ENCODE measurements around the gene RPP14. TPM values are rescaled to one million over a fixed set of nuclear protein-coding genes. Genes with fewer than 3 reads are reported as not detected.
"Not testable (repeated sequence)": the region's sequence is repeated elsewhere in the genome, so short reads cannot be mapped to it uniquely, and the experiment has no call there.

The RPP14 gene
- total RNA-seq, 1 donor from 2014 or later: 20.3 TPM

- H3K4me3 ChIP-seq (ENCODE audit: low read depth, low read length): no peak overlapping the region
- no peak for TF ChIP-seq CTCF (IDR thresholded peaks at IDR 0.05; ENCODE audit: insufficient read depth, low read length, severe bottlenecking)
- FAIRE-seq: no peak
- H3K36me3 ChIP-seq (ENCODE audit: control insufficient read depth, insufficient read depth, low read length): peaks cover 1% of the 10 kb centered on the region
- no peak for DNase-seq (ENCODE audit: low read depth)
- H3K27me3 ChIP-seq (ENCODE audit: control insufficient read depth, insufficient read depth, low read length): no peaks in the 10 kb centered on the region
Observed at GRCh38 chr3:58288011-58288728, 17.9 kb upstream of the RPP14 start.

- not testable (repeated sequence) for H3K36me3 ChIP-seq (ENCODE audit: control insufficient read depth, insufficient read depth, low read length)
Observed at GRCh38 chr3:58288964-58289613, 17.0 kb upstream of the RPP14 start.

GRCh38 chr3:58290446-58290845, 15.6 kb upstream of the RPP14 start:
- not testable (repeated sequence) for FAIRE-seq; DNase-seq (ENCODE audit: low read depth)

More at GRCh38 chr3:58288964-58289613, 17.0 kb upstream of the RPP14 start:
- not testable (repeated sequence) for H3K27me3 ChIP-seq (ENCODE audit: control insufficient read depth, insufficient read depth, low read length); DNase-seq (ENCODE audit: low read depth); FAIRE-seq; H3K4me3 ChIP-seq (ENCODE audit: low read depth, low read length)

GRCh38 chr3:58291671-58292338, 14.2 kb upstream of the RPP14 start:
- no peaks in the 10 kb centered on the region for H3K36me3 ChIP-seq (ENCODE audit: control insufficient read depth, insufficient read depth, low read length)
- FAIRE-seq (no peak), DNase-seq (ENCODE audit: low read depth) (no peak)
- H3K4me3 ChIP-seq (ENCODE audit: low read depth, low read length): no peak overlapping the region
- H3K27me3 ChIP-seq (ENCODE audit: control insufficient read depth, insufficient read depth, low read length): no peaks in the 10 kb centered on the region
- TF ChIP-seq CTCF (IDR thresholded peaks at IDR 0.05; ENCODE audit: insufficient read depth, low read length, severe bottlenecking): no peak

More at GRCh38 chr3:58290446-58290845, 15.6 kb upstream of the RPP14 start:
- not testable (repeated sequence) for H3K27me3 ChIP-seq (ENCODE audit: control insufficient read depth, insufficient read depth, low read length); H3K4me3 ChIP-seq (ENCODE audit: low read depth, low read length); H3K36me3 ChIP-seq (ENCODE audit: control insufficient read depth, insufficient read depth, low read length)

GRCh38 chr3:58292866-58293265, 13.2 kb upstream of the RPP14 start:
- Histone ChIP-seq H3K27me3 (ENCODE audit: control insufficient read depth, insufficient read depth, low read length) (no peaks in the 10 kb centered on the region), H3K4me3 (ENCODE audit: low read depth, low read length) (no peak overlapping the region), H3K36me3 (ENCODE audit: control insufficient read depth, insufficient read depth, low read length) (no peaks in the 10 kb centered on the region)
- no peak for DNase-seq (ENCODE audit: low read depth)
- FAIRE-seq: no peak
- TF ChIP-seq CTCF (IDR thresholded peaks at IDR 0.05; ENCODE audit: insufficient read depth, low read length, severe bottlenecking): no peak

- H3K27me3 ChIP-seq (ENCODE audit: control insufficient read depth, insufficient read depth, low read length): no peaks in the 10 kb centered on the region
- DNase-seq (ENCODE audit: low read depth) (no peak), FAIRE-seq (no peak)
- no peak for TF ChIP-seq CTCF (IDR thresholded peaks at IDR 0.05; ENCODE audit: insufficient read depth, low read length, severe bottlenecking)
- H3K36me3 ChIP-seq (ENCODE audit: control insufficient read depth, insufficient read depth, low read length): no peaks in the 10 kb centered on the region
- no peak overlapping the region for H3K4me3 ChIP-seq (ENCODE audit: low read depth, low read length)
Observed at GRCh38 chr3:58293516-58293915, 12.5 kb upstream of the RPP14 start.

Measured in bronchial epithelial cell (primary cell).